Activated CD4-positive, alpha-beta T cell treated with anti-CD3 and anti-CD28 coated beads, Interleukin-2, amount 50 U/mL, for 16 hours (primary cell): ENCODE measurements around the gene ZSCAN9.

ENCODE experiments used
- DNase-seq: peaks from one replicate; pipeline ENCODE4 v3.0.0-alpha.2; 2020

The ZSCAN9 gene

DNA sequence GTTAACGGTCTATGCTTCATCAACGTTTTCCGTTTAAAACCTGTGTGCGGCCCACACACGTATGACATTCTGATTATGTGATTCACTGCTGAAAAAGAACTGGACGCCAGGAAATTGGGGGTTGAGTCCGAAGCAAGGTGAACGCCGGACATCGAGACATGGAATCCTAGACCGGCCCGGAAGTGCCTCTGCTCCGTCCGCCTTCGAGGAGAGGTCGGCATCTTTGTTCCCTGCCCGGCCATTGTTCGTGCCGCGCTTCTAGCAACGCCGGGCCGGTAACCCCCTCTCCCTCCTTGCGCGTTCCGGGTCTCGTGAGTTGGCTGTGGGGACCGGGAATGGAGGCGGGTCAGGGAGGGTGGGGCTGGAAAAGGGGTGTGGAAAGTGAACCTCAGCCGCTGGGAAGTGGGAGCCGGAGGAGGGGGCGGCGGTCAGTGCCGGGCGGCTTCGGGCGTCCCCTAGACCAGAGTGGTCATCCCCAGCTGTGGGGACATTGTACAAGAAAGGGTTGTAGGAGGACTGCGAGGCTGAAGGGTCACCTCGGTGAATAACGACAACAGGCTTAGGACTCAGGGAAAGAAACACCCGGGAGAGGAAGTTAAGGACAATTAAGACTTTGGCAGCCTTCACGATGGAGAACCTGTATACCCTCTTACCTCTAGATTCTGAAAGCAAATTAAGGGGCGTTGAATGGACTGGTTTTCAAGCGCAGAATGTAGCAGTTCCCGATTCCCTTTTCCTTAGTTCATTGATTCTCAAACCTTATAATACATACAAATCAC, at the start of gene ZSCAN9:
Gene ZSCAN9, plus strand, starts transcription at position 220 of the 779 bp plus-strand sequence. CDS start 1,810 bp downstream, outside the sequence.
- DNase-seq = peak; percentile 64

DNA sequence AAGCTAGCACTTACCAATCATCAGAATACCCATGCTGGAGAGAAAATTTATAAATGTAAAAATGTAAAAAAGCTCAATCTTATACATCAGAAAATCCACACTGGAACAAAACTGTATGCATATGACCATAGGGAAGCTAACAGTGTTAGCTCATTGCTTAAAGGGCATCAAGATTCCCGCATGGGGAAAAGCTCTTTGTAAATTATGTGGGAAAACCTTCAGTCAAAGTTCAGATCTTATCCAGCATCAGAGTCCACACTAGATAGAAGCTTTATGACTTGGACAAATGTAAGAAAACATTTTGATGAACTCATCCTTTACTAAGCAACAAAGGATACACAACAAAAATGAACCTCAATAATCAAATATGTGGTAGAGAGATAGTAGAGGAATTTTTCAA, 48.7 kb upstream of the ZSCAN9 start:
- DNase-seq = no peak

GRCh38 chr6:28182255-28182654, 42.8 kb upstream of the ZSCAN9 start:
- DNase-seq = no peak

- no peak for DNase-seq
Measured at GRCh38 chr6:28188111-28188979, 36.7 kb upstream of the ZSCAN9 start.

DNA sequence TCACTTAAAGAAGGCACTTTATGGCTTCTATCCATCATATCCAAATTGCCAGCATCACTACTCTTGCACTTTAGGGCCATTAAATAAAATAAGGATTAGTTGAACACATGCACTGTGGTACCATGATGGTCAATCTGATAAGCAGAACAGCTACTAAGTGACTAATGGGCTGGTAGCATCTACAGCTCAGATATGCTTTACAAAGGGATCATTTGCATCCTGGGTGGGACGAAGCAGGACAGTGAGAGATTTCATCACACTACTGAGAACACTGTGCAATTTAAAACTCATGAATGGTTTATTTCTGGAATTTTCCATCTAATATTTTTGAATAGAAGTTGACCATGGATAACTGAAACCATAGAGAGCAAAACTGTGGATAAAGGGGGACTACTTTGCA, 25.1 kb upstream of the ZSCAN9 start:
- no peak for DNase-seq

GRCh38 chr6:28203201-28203600, 21.9 kb upstream of the ZSCAN9 start:
- DNase-seq = no peak

- no peak for DNase-seq
Measured at GRCh38 chr6:28205879-28206278, 19.2 kb upstream of the ZSCAN9 start.

DNA sequence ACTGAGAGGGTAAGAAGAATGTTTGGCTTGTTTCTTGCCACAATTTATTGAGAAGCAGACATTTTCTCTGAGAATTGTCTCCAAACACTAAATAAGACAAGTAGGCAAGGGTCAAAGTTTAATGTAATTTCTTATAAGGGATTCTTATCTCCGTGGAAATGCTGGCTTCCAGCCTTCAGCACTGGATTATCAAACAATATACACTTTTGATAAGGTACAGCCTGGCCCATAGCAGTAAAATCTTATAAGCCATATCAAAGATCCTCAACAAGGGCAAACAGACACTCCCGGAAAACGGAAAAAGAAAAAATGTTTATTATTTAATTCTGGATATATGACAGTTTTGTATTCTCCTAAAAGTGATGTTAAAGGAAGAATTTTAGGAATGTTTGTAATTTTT, 18.5 kb upstream of the ZSCAN9 start:
- no peak for DNase-seq

DNA sequence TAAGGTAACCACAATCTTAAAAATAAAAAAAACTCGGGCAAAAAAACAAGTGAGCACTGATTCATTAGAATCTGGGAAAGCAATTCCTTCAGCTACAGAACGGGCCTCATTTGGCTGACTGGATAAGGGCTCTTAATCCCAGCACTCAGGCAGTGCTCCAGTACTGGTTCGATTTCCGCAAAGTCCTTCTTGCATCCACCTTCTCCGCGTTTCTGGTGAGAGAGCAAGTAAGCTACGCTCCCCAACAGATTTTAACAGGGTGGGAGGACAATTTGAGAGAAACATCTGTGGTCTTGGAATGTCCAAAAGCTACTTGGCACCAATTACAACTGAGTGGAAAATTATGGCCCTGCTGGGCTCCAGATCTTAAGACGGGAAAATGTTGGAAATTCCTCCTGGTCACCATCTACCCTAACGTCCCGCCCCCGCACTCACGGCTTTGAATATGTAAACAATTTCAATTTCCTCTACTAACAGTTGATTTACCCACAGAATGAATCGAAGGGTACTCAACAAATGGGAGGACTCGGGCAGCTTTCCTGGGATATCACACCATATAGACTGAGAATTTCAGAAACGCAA, 18.1 kb upstream of the ZSCAN9 start:
- no peak for DNase-seq

DNA sequence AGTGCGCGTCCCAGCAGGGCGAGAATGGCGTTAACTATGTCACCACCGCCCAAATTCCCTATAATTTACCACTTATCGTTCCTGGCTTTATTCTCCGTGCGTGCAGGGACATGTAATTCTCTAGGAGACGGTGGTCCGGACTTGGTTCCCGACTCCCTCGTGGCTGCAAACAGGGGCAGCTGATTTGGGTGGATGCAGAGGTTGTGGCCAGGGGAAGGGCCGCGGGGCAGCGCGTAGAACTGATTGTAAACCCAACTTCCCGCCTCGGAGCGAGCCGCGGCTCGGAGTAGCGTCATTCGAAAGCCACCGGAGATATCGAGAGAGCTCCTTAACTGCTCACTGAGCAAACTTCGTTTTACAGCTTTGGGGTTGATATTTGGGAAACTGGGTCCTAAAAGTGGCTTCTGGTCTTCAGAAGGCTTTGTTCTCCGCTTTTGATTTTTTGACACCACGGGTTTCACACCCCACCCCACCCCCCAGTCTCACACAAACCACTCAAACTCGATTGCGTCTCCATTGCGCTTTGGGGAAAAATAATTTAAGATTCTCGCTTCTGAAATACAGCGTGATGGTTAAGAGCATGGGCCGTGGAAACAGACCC, 17.5 kb upstream of the ZSCAN9 start:
- peak; percentile 38 for DNase-seq

GRCh38 chr6:28208111-28208659, 16.9 kb upstream of the ZSCAN9 start:
- DNase-seq = no peak

DNA sequence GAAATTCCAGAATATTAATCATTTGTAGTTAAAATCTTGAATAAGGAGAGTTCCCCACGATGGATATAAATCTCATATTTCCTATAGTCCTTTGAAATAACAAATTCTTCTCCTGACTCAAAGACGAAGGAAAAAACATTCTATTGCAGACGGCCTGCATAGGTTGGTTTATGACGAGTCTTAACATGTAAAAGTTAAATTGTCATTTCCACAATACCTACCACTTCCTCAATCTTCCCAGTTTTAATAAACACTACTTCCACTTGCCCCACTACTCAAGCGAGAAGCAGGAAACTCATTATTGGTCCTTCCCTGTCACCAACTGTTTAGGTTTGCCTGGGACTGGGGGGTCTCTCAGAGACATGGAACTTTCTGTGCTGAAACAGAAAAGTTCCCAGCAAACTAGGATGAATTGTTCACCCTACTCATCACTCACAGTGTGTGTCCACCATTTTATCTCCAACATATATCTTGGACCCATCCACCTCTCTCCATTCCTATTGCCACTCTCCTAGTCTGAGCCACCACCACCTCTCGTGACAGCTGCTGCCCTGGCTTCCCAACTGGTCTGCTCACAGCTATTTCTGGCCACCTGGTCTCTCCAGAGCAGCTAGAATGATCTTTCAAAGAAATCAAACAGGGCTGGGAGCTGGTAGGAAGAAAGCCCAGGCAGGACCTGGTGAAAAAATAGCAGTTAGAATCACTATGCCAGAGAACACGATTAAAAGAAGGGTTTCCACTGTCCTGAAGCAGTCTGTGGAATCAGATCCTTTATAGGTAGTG, 15.1 kb upstream of the ZSCAN9 start:
- DNase-seq = no peak

DNA sequence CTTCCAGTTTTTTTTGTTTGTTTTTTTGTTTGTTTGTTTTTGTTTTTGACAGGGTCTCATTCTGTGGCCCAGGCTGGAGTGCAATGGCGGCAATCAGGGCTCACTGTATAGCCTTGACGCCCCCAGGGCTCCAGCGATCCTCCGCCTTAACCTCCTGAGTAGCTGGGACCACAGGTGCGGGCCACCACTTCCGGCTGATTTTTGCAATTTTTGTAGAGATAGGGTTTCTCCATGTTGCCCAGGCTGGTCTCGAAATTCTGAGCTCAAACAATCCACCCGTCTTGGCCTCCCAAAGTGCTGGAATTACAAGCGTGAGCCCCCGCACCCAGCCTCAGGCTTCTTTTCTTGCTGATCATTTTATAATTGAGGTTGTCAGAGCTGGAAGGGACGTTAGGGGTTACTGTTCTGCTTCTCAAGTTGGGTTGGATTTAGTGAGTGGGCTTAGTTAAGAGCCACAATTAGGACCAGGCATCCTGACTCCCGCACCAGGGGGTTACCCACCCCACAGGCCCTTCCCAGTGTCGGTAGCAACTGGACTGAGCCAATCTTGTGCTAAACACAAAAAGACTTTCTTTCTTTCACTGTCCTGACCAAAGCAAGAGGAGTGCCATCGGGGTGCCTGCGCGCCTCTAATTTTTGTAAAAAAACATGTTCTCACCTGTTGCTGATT, 13.1 kb upstream of the ZSCAN9 start:
- DNase-seq = peak; percentile 18

DNA sequence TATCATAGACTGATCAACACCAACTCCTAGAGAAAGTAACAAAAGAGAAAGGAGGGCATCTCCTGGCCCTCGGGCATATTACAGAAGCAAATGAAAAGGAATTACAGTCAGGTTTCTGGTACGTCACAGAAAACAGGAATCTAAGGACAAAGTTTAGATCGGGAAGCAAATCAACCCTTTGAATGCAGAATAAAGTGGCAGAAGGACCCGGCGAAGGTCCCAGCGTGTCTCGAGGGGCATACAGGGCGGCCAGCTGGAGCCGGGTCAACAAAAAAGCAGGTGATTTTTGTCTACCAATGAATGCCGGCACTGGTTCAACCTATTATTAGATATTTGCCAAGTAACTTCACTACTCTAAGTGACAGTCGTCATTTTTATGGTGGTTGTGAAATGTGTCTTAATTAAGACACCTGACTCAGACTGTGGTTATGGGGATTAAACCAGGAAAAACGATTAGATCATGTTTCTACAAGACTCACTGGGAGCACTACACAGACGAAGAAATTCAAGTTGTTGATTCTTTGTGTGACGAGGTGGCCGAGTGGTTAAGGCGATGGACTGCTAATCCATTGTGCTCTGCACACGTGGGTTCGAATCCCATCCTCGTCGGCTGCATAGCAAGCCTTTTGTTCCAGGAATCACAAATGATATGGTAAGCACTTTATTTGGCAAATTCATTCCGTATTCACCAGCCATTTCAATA, 12.4 kb upstream of the ZSCAN9 start:
- DNase-seq = peak; percentile 88

GRCh38 chr6:28213213-28213523, 11.9 kb upstream of the ZSCAN9 start:
- no peak for DNase-seq

DNA sequence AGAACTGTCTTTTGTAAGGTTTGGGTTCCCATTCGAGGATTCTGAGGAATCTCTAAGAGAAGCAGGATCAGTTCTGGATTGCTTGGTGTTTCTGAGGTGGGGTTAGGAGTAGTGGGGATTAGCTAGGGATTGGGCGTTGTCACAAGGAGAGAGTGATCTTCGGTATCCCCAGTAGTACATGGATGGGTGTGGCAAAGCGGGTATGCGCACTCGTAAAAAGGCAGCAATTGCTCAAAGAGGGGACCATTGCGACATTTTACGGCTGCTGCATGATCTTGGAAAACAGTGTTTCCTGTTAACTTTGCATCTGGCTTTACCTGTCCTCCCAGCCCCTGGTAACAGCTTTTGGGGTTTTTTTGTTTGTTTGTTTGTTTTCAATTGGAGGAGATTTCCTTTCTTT, 9.7 kb upstream of the ZSCAN9 start:
- no peak for DNase-seq

DNA sequence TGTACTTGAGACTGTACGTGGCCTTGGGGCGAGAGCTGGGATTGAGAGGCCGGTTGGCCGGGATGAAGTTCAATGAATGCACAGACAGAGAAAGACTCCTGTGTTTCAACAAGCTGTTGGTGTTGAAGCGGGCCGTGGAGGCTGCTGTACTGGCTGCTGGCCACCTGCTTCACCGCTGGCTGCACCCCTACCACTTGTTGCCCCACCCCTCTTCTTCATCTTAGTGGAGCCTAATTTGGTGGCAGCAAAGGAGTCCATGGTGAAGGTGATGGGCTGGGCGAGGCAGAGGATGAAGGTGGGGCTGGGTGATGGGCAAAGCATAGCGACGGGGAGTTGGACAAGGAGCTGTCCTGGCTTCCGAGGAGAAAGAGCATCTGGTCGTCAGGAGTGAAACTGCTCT, 7.2 kb upstream of the ZSCAN9 start:
- no peak for DNase-seq

DNA sequence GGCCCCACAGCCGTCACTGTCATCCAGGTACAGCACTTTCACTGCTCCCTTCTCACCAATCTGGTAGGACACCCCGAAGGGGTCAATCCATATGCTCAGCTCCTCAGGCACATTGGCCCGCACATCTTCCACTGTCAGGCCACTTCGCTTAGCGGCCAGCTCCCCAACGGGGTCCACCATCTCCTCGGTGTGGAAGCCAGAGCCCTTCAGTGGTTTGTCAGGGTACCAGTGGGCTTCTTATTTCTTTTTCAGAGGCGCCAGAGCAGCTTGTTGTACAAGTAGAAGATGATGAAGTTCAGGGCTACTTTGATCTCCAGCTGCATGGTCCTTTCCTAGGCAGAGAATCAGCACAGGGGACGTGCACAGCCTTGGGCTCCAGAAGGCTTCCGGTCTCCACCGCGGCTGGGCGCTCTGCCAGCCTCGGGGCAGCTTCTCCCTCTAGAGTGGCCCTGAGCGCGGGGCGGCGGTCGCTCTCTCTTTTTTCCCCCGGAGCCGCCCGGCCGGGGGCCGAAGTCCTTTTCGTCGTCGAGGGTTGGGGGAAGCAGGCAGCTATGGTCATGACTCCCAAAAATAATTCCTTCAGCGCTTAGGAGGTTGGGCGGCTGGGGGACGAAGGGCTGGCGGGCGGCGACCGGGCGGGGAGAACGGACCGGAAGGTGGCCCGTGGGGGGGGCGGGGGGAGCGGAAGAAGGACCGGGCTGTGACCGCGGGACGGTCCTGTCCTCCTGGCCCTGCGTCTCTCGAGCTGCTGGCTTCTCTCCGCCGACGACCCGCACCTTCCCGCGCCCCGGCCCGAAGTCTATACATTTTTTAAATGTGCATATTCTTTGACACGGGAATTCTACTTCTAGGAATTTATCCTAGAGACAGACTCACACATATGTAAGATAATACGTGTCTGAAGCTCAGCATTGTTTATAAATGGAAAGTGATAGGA, 6.5 kb upstream of the ZSCAN9 start:
- DNase-seq = peak; percentile 22

DNA sequence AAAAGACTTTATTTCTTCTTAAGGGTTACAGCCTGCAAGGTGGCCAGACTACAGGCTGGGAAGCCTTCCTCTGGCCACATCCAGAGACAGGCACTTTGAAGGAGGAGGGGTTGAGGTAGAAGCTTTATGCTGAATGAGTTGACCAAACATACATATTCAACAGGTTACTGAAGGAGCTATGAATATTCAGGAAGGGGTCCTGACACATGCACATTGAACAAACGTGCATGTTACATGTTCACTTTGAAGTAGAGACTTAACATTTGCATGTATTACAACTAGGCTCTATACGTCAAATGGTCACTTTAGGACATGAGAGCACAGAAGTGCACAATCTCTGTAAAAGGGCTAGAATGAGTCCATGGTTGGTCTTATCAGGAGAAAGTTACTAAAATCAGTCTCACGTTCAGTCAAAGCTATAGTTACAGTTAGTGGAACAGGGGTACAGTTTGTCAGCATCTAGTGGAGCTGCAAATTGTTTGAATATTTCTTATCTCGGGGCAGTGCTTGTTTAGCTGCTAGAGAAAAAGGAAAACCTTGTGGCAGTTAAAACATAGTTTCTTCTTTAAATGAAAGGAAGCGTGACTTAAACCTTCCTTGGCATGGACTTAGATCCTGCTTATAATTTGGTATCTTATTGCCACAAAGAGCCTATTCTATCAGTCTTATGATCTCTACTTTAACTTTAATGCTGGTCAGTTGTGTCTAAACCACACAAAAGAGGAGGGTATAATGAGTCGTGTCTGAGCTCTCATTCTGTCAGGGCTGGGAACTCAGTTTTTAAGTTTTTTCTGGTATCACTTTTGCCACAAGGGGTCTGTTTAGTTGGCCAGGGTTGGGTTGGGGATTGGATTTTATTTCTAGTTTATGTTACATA, 4.6 kb upstream of the ZSCAN9 start:
- no peak for DNase-seq
